Loucy (cell line): Measurements from ENCODE around the gene LENG8.
"Not testable (repeated sequence)": the region's sequence is repeated elsewhere in the genome, so short reads cannot be mapped to it uniquely, and the experiment has no call there.

Source experiments
- H2AFZ ChIP-seq: fragments of 200-600 bp; sonication (generic); 2 replicates; pipeline ENCODE4 v1.6.0; 2016; ENCODE audit warnings: antibody characterized with exemption, mild to moderate bottlenecking, low read length, moderate library complexity
- H3F3A ChIP-seq: fragments of 200-600 bp; 2 replicates; pipeline ENCODE4 v1.6.0; 2016; ENCODE audit warnings: antibody characterized with exemption, low read depth, mild to moderate bottlenecking
- H3K27me3 ChIP-seq: fragments of 200-600 bp; sonication (generic); 2 replicates; pipeline ENCODE4 v1.6.1; 2014; ENCODE audit warnings: low read length, mild to moderate bottlenecking; ENCODE audit not compliant: insufficient read depth, poor library complexity, severe bottlenecking
- H3K36me3 ChIP-seq: fragments of 200-600 bp; sonication (generic); 2 replicates; pipeline ENCODE4 v1.6.1; 2016; ENCODE audit warnings: low read length; ENCODE audit not compliant: insufficient read depth
- H3K4me1 ChIP-seq: fragments of 200-600 bp; sonication (generic); 2 replicates; pipeline ENCODE4 v1.5.1; 2014; ENCODE audit warnings: low read length, mild to moderate bottlenecking; ENCODE audit not compliant: insufficient read depth, poor library complexity, severe bottlenecking
- H3K4me2 ChIP-seq: fragments of 200-600 bp; sonication (generic); 2 replicates; pipeline ENCODE4 v1.6.0; 2014; ENCODE audit warnings: antibody characterized with exemption, low read length, low read depth, mild to moderate bottlenecking; ENCODE audit not compliant: poor library complexity, severe bottlenecking
- H3K4me3 ChIP-seq: fragments of 200-600 bp; sonication (generic); 2 replicates; pipeline ENCODE4 v1.5.1; 2014; ENCODE audit warnings: low read length, mild to moderate bottlenecking, mixed read lengths; ENCODE audit not compliant: poor library complexity, severe bottlenecking
- H3K79me2 ChIP-seq: fragments of 200-600 bp; sonication (generic); 2 replicates; pipeline ENCODE4 v1.6.1; 2014; ENCODE audit warnings: low read length; ENCODE audit not compliant: insufficient read depth
- H3K9ac ChIP-seq: fragments of 200-600 bp; sonication (generic); 2 replicates; pipeline ENCODE4 v1.6.0; 2014; ENCODE audit warnings: mild to moderate bottlenecking, low read depth, low read length, moderate library complexity; ENCODE audit not compliant: poor library complexity, severe bottlenecking
- H3K9me2 ChIP-seq: fragments of 200-600 bp; sonication (generic); replicated peaks from 2 replicates; pipeline ENCODE4 v1.6.1; 2016; ENCODE audit warnings: low read depth, low read length, mixed read lengths
- H3K9me3 ChIP-seq: fragments of 200-600 bp; sonication (generic); 2 replicates; pipeline ENCODE4 v1.6.1; 2014; ENCODE audit warnings: mild to moderate bottlenecking, antibody characterized with exemption, low read length, low read depth; ENCODE audit not compliant: insufficient read depth
- H4K20me1 ChIP-seq: fragments of 200-600 bp; sonication (generic); 2 replicates; pipeline ENCODE4 v1.6.0; 2014; ENCODE audit warnings: antibody characterized with exemption, low read length, mild to moderate bottlenecking; ENCODE audit not compliant: insufficient read depth, poor library complexity, severe bottlenecking
- EZH2phosphoT487 ChIP-seq: fragments of 200-600 bp; IDR thresholded peaks from 2 replicates; pipeline ENCODE4 v1.6.1; 2018; ENCODE audit warnings: antibody characterized with exemption, mild to moderate bottlenecking, moderate library complexity, borderline replicate concordance
- TF ChIP-seq, protein P1 (sequence below): fragments of 200-600 bp; sonication (generic); conservative IDR thresholded peaks from 2 replicates; pipeline ENCODE4 v1.5.1; 2014; ENCODE audit warnings: mild to moderate bottlenecking, antibody characterized with exemption, low read length

Gene LENG8

DNA sequence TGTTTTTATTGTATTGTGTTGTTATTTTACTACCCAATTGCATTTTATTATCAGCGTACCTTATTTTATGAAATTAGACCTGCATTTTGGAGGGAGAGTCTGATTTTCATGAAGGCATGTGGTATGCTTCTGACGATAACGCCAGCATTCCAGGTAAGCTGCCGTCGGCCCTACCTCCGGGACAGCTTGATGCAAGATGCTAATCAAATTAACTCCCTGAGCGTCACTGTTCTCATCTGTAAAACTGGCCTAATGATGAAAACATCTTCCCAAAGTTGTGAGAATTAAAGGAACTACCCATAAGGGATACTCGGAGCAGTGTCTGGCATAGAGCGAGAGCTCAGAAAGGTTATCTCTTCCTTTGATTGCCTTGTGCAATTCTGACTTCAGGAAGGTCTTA, 40.8 kb downstream of the LENG8 start:
- Histone ChIP-seq H3K4me2 (no peak overlapping the region), H3F3A (no peaks in the 10 kb centered on the region), H3K27me3 (no peaks in the 10 kb centered on the region), H3K9me3 (no peaks in the 10 kb centered on the region), H3K4me3 (no peak overlapping the region), H2AFZ (no peak overlapping the region), H3K9me2 (no peaks in the 10 kb centered on the region), H3K4me1 (no peaks in the 10 kb centered on the region), H4K20me1 (no peaks in the 10 kb centered on the region), H3K79me2 (no peaks in the 10 kb centered on the region), H3K36me3 (no peaks in the 10 kb centered on the region), H3K9ac (no peak overlapping the region)
- no peak for TF ChIP-seq EZH2phosphoT487
- TF ChIP-seq, protein P1, sequence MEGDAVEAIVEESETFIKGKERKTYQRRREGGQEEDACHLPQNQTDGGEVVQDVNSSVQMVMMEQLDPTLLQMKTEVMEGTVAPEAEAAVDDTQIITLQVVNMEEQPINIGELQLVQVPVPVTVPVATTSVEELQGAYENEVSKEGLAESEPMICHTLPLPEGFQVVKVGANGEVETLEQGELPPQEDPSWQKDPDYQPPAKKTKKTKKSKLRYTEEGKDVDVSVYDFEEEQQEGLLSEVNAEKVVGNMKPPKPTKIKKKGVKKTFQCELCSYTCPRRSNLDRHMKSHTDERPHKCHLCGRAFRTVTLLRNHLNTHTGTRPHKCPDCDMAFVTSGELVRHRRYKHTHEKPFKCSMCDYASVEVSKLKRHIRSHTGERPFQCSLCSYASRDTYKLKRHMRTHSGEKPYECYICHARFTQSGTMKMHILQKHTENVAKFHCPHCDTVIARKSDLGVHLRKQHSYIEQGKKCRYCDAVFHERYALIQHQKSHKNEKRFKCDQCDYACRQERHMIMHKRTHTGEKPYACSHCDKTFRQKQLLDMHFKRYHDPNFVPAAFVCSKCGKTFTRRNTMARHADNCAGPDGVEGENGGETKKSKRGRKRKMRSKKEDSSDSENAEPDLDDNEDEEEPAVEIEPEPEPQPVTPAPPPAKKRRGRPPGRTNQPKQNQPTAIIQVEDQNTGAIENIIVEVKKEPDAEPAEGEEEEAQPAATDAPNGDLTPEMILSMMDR = no peak

DNA sequence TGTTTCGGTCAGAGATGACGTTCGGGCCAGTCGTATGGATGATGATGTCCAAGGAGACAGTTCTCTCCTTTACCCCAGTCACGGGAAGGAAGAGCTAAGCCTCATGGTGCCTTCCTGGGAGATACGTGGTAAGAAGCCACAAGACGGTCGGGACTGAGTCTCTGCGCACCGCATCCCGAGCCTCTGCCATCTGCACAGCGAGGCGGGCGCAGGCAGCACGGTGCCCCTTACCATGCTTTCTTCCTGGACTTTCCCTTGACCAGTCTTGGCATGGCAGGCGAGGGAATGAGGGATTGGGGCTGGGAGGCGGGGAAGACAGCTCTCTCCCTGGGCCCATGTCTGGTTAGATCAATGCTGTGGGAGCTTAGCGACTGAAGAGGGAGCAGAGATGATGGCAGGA, 43.6 kb downstream of the LENG8 start:
- no peaks in the 10 kb centered on the region for H3K27me3 ChIP-seq
- H3K9me3 ChIP-seq = no peaks in the 10 kb centered on the region
- no peaks in the 10 kb centered on the region for H3K9me2 ChIP-seq
- H2AFZ ChIP-seq = no peak overlapping the region
- TF ChIP-seq EZH2phosphoT487 = no peak
- TF ChIP-seq, protein P1 = no peak
- no peaks in the 10 kb centered on the region for H3K4me1 ChIP-seq
- no peak overlapping the region for H3K4me2 ChIP-seq
- no peaks in the 10 kb centered on the region for H3K79me2 ChIP-seq
- H3K4me3 ChIP-seq = peak overlapping the region; percentile 45
- no peaks in the 10 kb centered on the region for H4K20me1 ChIP-seq
- H3K36me3 ChIP-seq = no peaks in the 10 kb centered on the region
- H3K9ac ChIP-seq = peak overlapping the region; percentile 48
- H3F3A ChIP-seq = no peaks in the 10 kb centered on the region

DNA sequence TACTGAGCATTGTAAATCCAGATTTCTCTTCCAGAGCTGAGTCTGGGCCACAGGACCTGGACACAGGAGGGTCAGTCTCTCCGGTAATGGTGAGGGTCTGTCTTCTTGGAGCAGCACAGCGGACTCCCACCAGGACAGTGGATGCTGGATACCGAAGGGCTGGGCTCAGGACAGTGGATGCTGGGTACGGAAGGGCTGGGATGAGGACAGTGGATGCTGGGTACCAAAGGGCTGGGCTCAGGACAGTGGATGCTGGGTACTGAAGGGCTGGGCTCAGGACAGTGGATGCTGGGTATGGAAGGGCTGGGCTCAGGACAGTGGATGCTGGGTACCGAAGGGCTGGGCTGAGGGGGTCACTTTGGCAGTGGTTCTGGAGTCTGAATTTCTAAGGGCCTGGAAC, 44.1 kb downstream of the LENG8 start:
- not testable (repeated sequence) for H3K36me3 ChIP-seq, H3K9me2 ChIP-seq, H3F3A ChIP-seq, H3K4me1 ChIP-seq, H4K20me1 ChIP-seq, H2AFZ ChIP-seq, H3K27me3 ChIP-seq, H3K79me2 ChIP-seq, H3K4me2 ChIP-seq, H3K9me3 ChIP-seq
- Histone ChIP-seq H3K4me3 (peak overlapping the region; percentile 45), H3K9ac (peak overlapping the region; percentile 48)

DNA sequence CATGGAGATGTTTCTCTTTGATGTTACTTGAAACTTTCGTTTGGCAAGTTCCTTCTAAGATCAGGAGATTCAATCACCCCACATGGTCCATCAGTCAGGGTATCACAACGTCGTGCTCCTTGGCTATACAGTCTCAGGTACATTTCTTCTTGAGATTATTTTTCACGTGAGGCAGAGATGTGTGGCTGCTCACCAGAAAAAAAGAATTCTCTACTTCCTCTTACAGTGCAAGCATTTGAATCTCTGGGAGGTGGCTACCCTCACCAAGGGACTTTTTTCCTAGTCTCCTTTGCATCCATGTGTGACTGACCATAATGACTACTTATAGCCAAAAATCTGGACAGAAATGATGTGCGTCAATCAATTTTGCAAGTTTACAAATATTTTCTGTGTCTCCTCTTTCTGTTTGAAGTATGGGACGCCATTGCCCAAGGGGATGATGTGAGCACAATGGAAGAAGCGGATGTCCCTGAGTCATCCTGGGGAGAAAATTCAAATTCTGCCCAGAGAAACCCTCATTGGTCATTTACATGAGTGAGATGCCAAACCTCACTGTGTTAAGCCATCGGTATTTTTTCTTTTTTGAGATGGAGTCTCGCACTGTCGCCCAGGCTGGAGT, 45.1 kb downstream of the LENG8 start:
- H3K9me2 ChIP-seq = no peaks in the 10 kb centered on the region
- H3K36me3 ChIP-seq = no peaks in the 10 kb centered on the region
- H3K4me1 ChIP-seq = no peaks in the 10 kb centered on the region
- H2AFZ ChIP-seq = no peak overlapping the region
- no peaks in the 10 kb centered on the region for H3F3A ChIP-seq
- no peaks in the 10 kb centered on the region for H3K27me3 ChIP-seq
- TF ChIP-seq, protein P1 = no peak
- no peak for TF ChIP-seq EZH2phosphoT487
- no peaks in the 10 kb centered on the region for H4K20me1 ChIP-seq
- no peak overlapping the region for H3K4me2 ChIP-seq
- no peaks in the 10 kb centered on the region for H3K79me2 ChIP-seq
- H3K9me3 ChIP-seq = no peaks in the 10 kb centered on the region
- no peak overlapping the region for H3K4me3 ChIP-seq
- no peak overlapping the region for H3K9ac ChIP-seq

DNA sequence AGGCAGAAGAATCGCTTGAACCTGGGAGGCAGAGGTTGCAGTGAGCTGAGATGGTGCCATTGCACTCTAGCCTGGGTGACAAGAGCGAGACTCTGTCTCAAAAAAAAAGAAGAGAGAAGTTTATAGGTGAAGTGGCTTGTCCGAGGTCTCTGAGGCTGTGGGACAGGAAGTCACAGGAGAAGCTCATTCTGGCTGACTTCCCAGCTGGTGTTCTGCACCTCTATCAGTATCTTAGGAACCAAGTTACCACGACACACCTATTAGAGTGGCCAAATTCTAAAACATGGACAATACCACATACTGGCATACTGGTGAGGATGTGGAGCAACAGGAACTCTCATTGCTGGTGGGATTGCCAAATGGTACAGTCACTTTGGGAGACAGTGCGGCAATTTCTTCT, 46.3 kb downstream of the LENG8 start:
- H3K9me3 ChIP-seq, H3K4me2 ChIP-seq, H3F3A ChIP-seq, H4K20me1 ChIP-seq, H3K9ac ChIP-seq, H3K9me2 ChIP-seq, H3K36me3 ChIP-seq, H3K4me1 ChIP-seq, H3K27me3 ChIP-seq, H3K4me3 ChIP-seq, H2AFZ ChIP-seq, H3K79me2 ChIP-seq: not testable (repeated sequence)
